Activated CD8-positive, alpha-beta memory T cell treated with anti-CD3 and anti-CD28 coated beads for 4 hours (primary cell): ENCODE data around the gene PHACTR3.

Source experiments
- DNase-seq, 2 donors: peaks; one replicate each; pipeline ENCODE4 v3.0.0-alpha.2; 2020; ENCODE audit warnings: low read depth in 2 of 2

Gene PHACTR3

DNA sequence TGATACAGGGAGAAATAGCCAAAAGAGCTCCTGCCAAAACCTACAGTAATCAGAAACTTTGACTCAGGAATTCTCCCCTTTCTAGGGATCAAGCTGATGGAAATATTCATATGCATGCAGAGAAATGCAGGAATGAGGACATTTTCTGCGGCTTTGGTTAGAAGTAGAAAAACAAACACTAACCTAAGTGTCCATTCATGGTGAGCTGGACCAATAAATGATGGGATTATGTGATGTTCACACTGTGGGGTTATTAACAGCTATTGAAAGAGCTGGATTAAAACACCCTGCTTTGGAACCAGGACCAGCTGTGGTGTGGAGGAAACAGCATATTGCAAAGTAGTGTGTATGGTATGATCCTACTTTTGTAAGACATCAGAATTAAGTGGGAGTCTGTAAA, 186.0 kb downstream of the PHACTR3 start:
- no peak for DNase-seq

DNA sequence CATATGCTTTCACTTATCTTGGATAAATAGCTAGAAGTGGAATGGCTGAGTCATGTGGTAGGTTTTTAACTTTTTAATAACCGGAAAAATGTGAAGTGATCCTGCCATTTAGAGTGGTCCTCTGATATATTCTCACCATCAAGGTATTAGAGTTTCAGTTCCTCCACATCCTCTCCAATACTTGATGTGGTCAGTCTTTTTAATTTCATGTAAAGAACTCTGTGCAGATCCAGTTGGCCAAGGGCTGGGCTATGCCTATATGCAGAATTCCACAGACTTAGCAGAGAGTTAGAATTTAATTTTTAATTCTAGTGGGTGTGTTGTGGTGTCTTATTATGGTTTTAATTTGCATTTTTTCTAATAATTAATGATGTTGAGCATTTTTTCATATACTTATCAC, 188.0 kb downstream of the PHACTR3 start:
- DNase-seq, result no peak

DNA sequence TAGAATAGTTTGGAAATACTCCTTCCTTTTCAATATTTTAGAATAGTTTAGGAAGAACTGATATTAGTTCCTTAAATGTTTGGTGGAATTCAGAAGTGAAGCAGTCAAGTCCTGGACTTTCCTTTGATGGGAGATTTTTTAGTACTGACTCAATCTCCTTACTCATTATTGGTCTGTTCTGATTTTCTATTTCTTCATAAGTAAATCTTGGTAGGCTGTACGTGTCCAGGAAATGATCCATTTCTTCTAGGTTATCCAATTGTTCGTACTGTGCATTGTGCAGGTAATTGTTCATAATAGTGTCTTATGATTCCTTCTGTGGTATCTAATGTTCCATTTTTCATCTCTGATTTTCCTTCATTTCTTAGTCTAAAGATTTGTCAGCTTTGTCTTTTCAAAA, 190.2 kb downstream of the PHACTR3 start:
- no peak for DNase-seq

DNA sequence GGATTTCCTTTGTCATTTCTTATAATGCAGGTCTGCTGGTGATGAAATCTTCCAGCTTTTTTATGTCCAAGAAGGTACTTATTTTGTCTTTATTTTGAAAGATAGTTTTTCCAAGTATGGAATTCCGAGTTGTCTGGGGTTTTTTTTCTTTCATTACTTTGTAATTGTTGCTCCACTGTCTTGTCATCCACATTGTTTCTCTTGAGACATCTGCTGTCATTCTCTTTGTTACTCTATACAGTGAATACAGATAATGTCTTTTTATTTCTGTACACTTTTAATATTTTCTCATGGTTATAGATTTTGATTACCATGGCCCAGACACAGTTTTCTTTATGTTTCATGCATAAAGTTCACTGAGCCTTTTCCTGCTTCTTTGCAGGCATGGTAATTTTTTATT, 196.0 kb downstream of the PHACTR3 start:
- no peak for DNase-seq

DNA sequence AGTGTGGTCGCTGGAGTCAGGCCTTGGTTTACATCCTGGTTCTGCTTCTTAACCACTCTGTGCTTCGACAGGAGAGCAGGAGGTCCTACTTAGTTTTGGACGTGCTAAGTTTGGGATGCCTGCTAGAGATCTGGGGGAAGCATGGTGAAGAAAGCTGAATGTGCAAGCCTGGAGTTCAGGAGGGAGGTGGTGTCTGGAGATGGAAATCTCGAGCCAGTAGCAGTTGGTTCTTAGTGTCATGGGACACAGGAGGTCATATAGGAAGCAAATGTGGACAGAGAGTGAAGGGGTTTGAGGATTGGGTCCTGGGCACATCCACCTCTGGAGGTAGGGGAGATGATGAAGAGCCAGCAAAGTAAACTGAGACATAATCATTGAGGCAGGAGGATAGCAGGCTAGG, 197.7 kb downstream of the PHACTR3 start:
- DNase-seq, result no peak

DNA sequence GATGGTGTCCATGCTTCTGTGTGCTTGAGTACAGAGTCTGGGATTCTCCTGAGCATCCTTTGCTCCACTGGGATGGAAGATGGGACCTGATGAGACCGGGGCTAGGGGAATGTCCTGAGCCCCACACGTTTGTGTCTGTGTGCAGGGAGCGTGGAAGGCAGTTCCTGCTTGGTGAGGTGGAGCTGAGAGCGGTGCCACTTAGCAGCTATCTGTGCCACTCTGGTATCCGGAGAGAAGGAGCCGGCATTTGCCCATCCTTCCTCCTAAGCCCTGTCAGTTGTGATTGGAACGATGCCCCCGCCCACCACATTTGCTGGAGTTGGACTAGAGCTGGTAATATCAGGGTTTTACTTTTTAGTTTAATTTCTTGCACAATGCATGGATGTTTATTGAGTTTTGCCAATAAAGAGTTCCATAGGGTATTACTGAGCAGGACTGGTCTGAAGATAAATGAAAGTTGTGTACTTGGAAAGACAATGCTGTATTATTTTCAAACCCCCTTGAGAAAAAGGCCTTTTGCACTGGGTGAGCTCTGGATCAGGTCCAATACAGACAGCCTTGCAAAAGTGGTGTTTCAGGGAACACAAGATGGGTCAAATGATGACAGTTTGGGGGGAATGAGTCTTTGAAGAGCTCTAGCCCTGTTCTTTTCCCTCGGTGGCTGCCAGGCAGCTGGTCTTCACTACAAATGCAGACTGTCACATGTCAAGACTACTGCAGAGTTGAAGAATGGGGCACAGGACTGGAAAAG, 198.3 kb downstream of the PHACTR3 start:
- no peak for DNase-seq

DNA sequence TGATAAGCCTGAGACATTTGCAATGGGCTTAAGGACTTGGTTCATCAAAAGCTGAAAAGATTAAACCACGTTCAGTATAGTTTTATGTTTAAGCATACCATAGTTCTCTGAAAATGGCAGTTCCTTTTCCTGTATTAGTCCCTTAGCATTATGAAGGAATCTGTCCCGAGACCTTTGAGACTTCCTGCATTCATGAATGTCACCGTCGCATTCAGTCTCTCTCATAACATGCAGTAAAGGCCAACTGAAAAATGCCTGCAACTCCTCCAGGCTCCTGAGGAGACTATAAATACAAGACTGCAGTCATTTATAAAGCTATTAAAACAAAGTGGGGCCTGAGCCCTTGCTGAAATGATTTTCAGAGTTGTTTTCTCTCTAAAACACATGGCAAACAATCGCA, 200.0 kb downstream of the PHACTR3 start:
- no peak for DNase-seq

DNA sequence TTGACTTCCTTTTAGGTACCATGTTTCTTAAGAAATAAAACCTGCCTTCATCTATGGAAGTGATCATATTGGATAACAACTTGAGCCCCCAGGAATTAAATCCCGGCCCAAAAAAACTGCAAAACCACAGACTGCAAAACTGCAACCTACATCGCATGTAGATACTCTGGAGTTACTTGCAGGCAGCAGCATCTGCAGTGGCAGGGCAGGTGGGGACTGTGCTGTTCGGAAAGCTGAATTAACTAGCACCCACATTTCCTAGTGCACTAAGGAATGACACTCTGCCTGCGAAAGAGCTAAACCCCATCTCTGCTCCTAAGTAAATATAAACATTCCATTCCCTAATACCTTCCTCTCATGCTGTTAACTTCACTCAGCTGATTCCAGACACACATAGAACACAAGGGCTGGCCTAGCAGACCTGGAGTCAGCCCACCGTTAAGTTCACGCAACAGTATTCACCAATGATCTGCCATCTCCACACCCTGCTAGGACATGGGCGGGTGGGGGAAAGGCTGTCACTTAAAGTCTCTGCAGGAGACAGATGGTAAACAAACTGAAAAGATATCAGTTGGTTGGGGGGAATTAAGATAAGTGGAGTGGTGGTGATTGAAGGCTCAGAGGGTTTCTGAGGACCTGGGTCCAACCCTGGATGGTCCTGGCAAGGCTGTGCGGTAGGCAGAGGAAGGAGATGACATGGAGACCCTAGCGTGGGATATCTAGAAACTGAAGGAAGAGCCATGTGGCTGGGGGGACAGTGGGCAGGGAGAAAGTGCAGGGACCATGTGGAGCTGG, 200.7 kb downstream of the PHACTR3 start:
- DNase-seq, result no peak

DNA sequence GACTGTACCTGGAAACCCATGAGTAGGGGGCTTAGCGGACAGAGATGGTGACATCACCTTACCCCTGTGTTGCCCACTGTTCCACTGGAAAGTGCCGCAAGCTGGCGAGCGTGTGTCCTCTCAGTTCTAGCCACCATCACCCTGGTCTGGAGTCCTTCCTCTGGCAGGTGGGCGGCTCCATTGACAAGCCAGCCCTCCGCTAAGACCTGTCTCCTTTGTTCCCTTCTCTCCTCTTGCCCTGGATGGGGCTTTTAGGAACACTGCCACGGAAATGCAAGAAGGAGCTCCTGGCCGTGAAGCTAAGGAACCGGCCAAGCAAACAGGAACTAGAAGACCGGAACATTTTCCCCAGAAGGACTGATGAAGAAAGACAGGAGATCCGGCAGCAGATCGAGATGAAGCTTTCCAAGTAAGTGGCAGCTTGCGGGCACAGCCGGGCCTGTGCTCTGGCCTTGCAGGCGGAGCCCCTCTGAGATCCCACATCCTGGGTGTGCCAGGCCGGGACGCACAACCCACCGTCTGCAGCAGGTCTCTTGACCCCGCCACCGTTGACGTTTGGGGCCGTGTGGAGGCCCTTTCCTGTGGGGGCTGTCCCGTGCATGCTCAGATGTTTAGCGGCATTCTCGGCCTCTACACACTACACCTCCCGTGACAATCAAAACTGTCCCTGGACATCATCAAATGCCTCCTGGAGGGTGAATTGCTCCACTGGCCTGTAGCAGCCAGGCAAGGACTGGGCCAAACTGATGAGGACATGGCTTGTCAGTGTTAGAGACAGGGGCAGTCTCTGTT, 201.6 kb downstream of the PHACTR3 start:
- DNase-seq, result no peak

DNA sequence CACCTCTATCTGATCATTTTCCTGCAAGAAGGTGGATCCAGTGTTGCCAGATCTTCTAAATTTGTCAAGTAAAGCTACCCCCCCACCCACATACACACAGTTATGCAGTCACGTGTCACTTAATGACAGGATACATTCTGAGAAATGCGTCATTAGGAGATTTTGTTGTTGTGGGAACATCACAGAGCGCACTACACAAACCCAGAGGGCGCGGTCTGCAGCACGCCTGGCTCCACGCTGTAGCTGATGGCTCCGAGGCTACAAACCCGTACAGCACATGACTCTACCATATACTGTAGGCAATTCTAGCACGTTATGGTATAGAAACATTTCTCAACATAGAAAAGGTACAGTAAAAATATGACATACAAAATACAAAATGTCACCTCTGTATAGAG, 202.2 kb downstream of the PHACTR3 start:
- no peak for DNase-seq

DNA sequence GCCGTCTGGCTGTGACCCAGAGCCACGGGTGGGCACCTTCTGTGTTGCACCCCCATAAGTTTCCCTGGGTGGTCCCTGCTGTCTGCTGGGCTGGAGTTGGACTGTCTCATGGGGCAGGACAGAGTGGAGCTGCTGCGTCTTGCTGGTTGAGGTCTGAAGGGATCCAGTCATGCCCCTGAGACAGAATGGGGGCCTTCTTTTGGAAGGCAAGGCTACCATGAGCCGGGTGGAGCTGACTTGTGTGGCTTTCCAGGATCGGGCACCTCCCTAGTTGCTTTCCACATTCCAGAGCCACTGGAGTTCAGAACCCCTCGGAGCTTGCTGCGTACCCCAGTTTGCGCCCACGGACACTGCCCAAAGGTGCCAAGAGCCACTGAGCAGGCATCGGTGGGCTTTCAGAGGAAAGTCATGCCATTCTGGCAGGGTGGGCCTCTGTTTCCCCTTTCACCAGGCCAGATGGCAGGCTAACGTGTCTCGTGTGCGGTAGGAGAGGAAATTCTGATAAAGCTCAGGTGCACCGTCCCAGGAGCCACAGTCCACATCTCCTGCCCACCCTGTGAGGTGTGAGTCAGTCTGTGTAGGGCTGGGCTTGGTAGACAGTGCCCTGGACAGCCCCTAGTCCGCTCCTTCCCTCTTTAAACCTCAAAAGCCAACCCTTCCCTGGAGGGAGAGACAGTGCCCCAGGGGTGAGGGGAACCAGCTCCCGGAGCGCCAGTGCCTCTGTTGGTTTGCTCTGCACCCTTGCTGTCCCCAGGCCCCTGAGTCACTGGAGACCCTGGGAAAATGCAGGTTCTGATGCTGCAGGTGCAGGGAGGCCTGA, 203.8 kb downstream of the PHACTR3 start:
- no peak for DNase-seq

DNA sequence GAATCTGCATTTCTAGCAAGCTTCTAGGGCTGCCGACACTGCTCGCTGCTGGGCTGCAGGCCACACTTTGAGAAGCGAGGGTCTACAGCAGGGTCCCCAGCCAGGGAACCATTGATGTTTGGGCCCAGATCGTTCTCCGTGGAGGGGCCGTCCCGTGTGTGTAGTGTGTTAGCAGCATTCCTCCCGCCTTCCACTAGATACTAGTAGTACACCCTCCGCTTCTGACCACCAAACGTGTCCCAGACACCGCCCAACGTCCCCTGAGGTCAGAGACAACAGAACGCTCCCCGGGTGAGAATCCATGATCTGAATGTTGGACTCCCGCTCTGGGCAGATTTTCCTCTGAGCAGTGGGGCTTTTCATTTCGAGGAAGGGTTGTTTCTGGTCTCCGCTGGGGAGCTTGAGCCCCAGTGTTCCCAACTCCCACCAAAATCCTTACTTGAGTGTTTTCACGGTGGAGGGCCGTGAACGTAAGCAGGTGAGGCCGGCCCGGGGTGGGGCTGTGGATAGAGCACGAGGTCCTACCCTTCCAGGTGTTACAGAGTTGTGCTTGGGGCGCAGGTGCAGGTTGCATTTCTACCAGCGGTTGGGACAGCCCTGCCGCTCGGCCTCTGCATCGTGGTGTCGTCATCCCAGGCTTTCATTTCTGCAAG, 204.5 kb downstream of the PHACTR3 start:
- DNase-seq, result no peak

DNA sequence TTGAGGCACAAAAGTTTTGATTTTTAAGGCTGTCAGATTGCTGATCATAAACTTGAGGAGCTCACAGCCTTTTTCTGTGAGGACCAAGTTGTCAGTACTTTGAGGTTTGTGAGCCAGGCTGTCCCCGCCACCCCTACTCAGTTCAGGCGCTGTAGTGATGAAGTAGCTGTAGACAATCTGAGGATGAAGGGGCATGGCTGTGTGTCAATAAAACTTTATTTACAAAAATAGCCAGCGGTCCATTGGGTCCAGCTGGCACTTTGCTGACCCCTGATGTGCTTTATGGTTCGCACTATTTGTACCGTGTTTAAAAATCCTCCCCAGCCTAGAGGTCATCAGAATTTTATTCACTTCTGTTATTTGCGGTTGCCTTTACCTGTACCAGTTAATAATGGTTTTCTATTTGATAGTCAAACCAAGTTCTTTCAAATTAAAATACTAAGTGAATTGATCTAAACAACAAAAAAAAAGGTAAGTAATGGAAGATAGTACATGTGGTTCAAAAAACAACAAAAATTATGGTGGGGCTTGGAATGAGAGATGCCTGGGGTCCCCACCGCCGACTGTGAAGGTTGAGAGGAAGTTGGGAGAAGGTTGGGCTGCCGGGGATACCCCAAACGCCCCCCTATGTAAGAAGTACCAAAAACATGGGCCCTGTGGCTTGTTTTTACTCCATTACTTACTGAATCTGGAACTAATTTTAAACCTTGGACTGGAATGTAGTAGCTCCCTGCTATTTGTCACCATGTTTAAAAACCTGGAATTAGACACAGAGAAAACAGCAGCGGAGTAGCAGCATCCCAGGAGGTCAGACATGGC, 205.5 kb downstream of the PHACTR3 start:
- DNase-seq, result no peak

DNA sequence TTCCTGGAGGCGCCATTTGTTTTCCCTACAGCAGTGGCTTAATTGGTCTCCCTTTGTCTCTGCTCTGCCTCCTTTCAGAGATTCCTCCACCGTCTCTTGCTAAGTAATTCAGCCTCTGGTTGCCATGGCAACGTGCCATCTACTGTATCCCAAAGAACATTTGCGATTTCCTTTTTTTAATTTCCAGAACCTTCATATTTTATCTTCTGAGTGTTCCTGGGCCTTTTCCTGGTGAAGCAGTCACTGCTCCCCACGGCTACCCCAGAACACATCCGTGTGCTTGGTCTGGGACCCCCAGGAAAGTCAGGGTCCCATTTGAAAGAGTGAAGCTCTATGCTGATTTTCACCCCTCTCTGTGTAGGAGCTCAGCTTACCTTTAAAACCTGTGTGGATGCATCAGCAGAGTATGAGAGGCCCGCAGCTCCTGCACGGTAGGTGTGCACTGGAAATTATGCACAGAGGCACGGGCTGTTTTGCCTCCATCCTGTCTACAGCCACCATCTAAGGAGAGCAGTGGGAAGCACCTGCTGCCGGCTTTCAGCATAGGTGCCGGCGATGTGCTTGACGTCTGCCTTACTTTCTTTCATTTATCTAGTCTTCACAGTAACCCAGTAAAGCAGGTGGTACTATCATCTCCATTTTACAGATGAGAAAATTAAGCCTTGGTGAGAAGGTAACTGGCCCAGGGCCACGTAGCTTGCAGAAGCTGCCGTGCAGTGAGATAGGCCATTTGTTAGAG, 206.3 kb downstream of the PHACTR3 start:
- no peak for DNase-seq

DNA sequence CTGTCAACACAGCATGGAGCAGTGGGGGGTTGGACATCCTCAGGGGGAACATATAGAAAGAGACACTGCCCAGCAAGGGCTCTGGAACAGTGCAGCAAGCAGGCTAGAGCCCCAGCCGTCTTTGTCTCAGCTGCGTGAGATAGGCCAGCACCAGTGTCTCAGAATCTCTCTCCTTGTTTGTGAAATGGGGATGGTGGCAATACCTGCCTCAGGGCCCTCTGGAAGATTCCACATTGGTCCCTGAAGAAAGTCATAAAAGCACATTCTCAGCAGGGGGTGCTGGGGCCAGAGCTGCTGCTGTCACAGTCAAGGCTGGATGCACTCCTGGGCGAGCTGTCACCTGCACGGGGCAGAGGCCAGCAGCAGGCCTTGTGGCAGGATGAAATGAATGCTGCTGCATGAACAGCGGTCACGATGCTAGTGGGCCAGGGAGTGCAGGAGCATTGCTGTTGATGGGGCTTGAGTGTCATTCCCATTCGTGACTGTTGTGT, 207.4 kb downstream of the PHACTR3 start:
- DNase-seq, result no peak

DNA sequence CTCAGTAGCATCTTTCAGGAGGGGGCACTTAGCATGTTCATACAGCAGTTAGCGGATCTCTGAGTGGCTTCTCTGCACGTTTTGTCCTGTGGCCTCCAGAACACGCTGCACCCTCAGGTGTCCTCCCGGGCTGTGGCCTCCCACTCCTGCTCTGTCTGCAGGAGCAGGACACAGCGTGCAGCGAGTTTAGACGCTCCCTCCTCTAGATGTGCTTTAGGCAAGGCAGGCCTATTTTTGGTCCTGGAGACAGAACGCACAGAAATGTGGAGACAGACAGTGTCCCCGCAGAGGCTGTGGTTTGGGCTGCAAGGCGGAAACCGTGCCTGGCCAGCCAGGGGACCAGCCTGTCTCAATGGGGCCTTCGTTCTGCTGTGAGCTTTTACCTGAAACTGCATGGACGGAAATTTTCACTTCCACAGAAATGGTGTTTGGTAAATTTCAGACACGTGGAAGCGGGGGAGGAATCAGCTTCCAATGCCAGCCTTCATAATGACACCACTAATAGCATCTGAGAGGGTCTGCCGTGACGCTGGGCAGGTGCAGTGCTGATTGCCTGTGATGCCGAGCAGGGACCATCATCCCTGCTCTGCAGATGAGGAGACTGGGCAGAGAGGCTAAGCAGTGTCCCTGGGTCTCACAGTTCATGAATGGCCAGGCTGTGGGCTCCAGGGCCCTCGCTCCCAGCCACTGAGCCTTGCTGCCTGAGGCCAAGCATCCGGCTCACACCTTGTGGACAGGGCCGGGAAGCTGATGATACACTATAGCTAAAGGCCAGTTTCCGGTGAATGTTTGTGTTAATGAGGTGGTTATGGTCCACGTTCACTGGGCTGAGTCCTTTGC, 208.2 kb downstream of the PHACTR3 start:
- no peak for DNase-seq

DNA sequence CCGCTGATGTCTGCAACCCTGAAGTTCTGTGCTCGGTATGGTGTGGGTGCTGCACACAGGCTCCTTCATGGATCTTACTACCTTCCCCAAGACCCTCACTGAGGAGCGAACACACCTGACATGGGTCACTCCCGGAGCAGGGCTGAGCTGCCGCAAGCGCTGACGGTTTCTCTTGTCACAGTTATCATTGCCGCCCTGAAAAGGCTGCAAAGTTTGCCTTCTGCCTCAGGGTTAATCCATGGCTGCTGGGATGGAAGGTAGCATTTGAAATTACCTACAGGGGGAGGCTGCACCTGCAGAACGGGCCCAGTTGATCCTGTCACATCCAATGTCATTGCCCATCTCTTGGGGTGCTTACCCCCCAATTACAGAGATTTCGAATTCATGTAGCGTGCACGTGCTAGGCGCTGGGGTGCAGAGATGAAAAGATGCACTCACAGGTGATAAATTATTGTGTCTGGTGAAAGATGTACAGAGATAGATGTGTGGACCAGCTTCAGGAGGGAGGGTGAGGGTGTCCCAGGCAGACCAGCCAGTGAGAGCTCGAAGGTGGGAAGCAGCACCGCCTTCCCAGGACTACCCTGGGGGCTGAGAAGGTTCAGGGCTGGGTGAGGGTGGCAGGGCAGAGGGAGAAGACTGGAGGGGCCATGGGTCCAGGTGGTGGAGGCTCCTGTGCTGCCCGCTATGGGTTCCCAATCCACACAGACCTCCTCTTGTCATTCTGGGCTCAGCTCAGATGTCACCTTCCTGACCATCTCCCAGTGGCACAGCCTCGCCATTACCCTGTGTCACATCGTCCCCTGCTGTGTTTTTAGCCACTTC, 209.0 kb downstream of the PHACTR3 start:
- DNase-seq, result no peak
